ENCODE results near the gene PSTPIP1.

- TF ChIP-seq CTCF (IDR thresholded peaks at IDR 0.05; ENCODE audit: low read depth, low read length) (no peak), POLR2A (IDR thresholded peaks at IDR 0.05; ENCODE audit: extremely low read depth, insufficient read length) (no peak)
Measured at GRCh38 chr15:76947454-76947853, 47.5 kb upstream of the PSTPIP1 start.

All from NB4 (cell line).